Activated naive CD8-positive, alpha-beta T cell treated with anti-CD3 and anti-CD28 coated beads, Interleukin-2, amount 50 U/mL, for 24 hours (primary cell): ENCODE data around the gene BMPR2.
"Not testable (repeated sequence)": the region's sequence is repeated elsewhere in the genome, so short reads cannot be mapped to it uniquely, and the experiment has no call there.

ENCODE experiments used
- ATAC-seq: fragments of 150-1000 bp; cut with Tn5 transposase; one replicate; pipeline ENCODE4 v1.10.0; 2021
- DNase-seq: peaks from one replicate; pipeline ENCODE4 v3.0.0; 2021
- H3K27ac Mint-ChIP-seq: one replicate; pipeline ENCODE4 v1.8.0; 2021; ENCODE audit warnings: mild to moderate bottlenecking, mixed read lengths
- H3K27me3 Mint-ChIP-seq: one replicate; pipeline ENCODE4 v1.8.0; 2021; ENCODE audit warnings: mixed read lengths
- H3K36me3 Mint-ChIP-seq: one replicate; pipeline ENCODE4 v1.8.0; 2021; ENCODE audit warnings: low read depth, mixed read lengths
- H3K4me1 Mint-ChIP-seq: one replicate; pipeline ENCODE4 v1.8.0; 2021; ENCODE audit warnings: mixed read lengths
- H3K4me3 Mint-ChIP-seq: one replicate; pipeline ENCODE4 v1.8.0; 2021; ENCODE audit warnings: mild to moderate bottlenecking, moderate library complexity, mixed read lengths
- H3K9me3 Mint-ChIP-seq: one replicate; pipeline ENCODE4 v1.8.0; 2021; ENCODE audit warnings: mixed read lengths

The BMPR2 gene

GRCh38 chr2:202411097-202411496 is 35.0 kb downstream of the BMPR2 start:
- Mint-ChIP-seq H3K4me1 (peaks cover 2% of the 10 kb centered on the region), H3K27me3 (no peaks in the 10 kb centered on the region), H3K27ac (no peak overlapping the region), H3K9me3 (no peaks in the 10 kb centered on the region), H3K4me3 (no peak overlapping the region), H3K36me3 (peaks cover 6% of the 10 kb centered on the region)
- DNase-seq (no peak), ATAC-seq (no peak)

- Mint-ChIP-seq H3K27me3 (no peaks in the 10 kb centered on the region), H3K4me3 (no peak overlapping the region), H3K4me1 (no peaks in the 10 kb centered on the region), H3K9me3 (no peaks in the 10 kb centered on the region), H3K27ac (no peak overlapping the region), H3K36me3 (peaks cover 3% of the 10 kb centered on the region)
- DNase-seq (no peak), ATAC-seq (no peak)
Observed at GRCh38 chr2:202418027-202418426, 41.9 kb downstream of the BMPR2 start.

DNA sequence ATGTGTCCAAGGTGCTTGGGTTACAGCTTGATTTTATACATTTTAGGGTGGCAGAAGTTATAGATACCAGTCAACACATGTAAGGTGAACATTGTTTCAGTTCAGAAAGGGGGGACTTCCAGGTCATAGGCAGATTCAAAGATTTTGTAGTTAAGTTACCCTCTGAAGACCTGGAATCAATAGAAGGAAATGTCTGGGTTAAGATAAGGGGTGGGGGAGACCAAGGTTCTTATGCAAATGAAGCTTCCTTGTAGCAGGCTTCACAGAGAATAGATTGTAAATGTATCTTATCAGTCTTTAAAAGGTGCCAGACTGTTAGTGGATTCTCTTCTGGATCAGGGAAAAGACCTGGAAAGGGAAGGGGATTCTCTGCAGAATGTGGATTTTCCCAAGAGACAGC is 42.4 kb downstream of the BMPR2 start:
- no peak overlapping the region for H3K4me3 Mint-ChIP-seq
- ATAC-seq (no peak), DNase-seq (no peak)
- no peaks in the 10 kb centered on the region for H3K27me3 Mint-ChIP-seq
- H3K9me3 Mint-ChIP-seq = no peaks in the 10 kb centered on the region
- H3K4me1 Mint-ChIP-seq = no peaks in the 10 kb centered on the region
- no peak overlapping the region for H3K27ac Mint-ChIP-seq
- peaks cover 3% of the 10 kb centered on the region for H3K36me3 Mint-ChIP-seq

- Mint-ChIP-seq H3K9me3 (no peaks in the 10 kb centered on the region), H3K27ac (no peak overlapping the region), H3K4me1 (peaks cover 2% of the 10 kb centered on the region), H3K36me3 (peaks cover 3% of the 10 kb centered on the region), H3K4me3 (no peak overlapping the region), H3K27me3 (no peaks in the 10 kb centered on the region)
- DNase-seq (no peak), ATAC-seq (no peak)
Observed at GRCh38 chr2:202423139-202423538, 47.0 kb downstream of the BMPR2 start.

DNA sequence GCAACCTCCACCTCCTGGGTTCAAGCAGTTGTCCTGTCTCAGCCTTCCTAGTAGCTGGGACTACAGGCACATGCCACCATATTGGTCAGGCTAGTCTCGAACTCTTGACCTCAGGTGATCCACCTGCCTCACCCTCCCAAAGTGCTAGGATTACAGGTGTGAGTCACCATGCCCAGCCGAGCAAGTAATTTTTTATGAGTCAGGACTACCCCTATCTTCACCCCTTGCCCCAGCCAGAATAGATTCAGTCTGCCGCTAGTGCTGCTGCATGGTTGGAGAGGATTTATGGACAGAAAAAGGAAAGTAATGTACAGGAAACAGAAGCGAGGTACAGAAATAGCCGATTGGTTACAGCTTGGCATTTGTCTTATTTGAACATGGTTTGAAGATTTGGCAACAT is 48.9 kb downstream of the BMPR2 start:
- Mint-ChIP-seq H3K9me3 (peaks cover 8% of the 10 kb centered on the region), H3K27me3 (no peaks in the 10 kb centered on the region), H3K36me3 (peaks cover 10% of the 10 kb centered on the region), H3K27ac (no peak overlapping the region), H3K4me3 (no peak overlapping the region), H3K4me1 (peaks cover 2% of the 10 kb centered on the region)
- ATAC-seq (no peak), DNase-seq (no peak)

DNA sequence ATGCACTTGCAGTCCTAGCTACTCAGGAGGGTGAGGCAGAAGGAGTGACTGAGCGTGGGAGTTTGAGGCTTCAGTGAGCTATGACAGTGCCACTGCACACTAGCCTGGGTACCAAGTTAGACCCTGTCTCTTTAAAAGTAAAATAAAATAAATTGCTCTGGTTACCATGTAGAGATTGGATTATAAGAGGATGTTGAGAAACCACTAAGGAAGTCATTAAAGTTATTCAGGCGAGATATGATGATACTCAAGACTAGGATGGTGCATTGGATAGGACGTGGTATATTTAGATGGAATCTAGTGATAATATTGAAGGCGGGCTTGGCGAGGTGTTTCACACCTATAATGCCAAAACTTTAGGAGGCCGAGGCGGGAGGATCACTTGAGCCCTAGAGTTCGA is 50.6 kb downstream of the BMPR2 start:
- Mint-ChIP-seq H3K4me3 (no peak overlapping the region), H3K9me3 (peaks cover 8% of the 10 kb centered on the region), H3K36me3 (peaks cover 10% of the 10 kb centered on the region), H3K4me1 (peaks cover 2% of the 10 kb centered on the region), H3K27ac (no peak overlapping the region), H3K27me3 (no peaks in the 10 kb centered on the region)
- DNase-seq = no peak
- no peak for ATAC-seq

GRCh38 chr2:202429164-202429980 is 53.2 kb downstream of the BMPR2 start:
- no peak overlapping the region for H3K27ac Mint-ChIP-seq
- peaks cover 10% of the 10 kb centered on the region for H3K36me3 Mint-ChIP-seq
- no peak for DNase-seq
- peaks cover 8% of the 10 kb centered on the region for H3K9me3 Mint-ChIP-seq
- H3K27me3 Mint-ChIP-seq = no peaks in the 10 kb centered on the region
- ATAC-seq = no peak
- peaks cover 2% of the 10 kb centered on the region for H3K4me1 Mint-ChIP-seq
- no peak overlapping the region for H3K4me3 Mint-ChIP-seq

GRCh38 chr2:202432776-202433175 is 56.6 kb downstream of the BMPR2 start:
- DNase-seq = no peak
- Mint-ChIP-seq H3K9me3 (peaks cover 8% of the 10 kb centered on the region), H3K27ac (no peak overlapping the region), H3K4me1 (no peaks in the 10 kb centered on the region), H3K27me3 (no peaks in the 10 kb centered on the region), H3K4me3 (no peak overlapping the region), H3K36me3 (peaks cover 7% of the 10 kb centered on the region)
- no peak for ATAC-seq

DNA sequence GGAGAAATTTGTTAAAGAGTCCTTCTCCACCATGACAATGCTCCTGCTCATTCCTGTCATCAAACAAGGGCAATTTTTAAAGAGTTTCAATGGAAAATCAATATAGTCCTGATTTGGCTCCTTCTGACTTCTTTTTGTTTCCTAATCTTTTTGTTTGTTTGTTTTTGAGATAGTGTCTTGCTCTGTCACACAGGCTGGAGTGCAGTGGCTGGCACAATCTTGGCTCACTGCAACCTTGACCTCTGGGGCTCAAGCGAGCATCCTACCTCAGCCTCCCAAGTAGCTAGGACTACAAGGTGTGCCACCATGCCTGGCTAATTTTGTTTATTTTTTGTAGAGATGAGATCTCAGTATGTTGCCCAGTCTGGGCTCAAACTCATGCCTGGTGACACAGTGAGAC is 58.3 kb downstream of the BMPR2 start:
- no peaks in the 10 kb centered on the region for H3K4me1 Mint-ChIP-seq
- H3K27me3 Mint-ChIP-seq = no peaks in the 10 kb centered on the region
- no peak overlapping the region for H3K27ac Mint-ChIP-seq
- H3K9me3 Mint-ChIP-seq = peaks cover 2% of the 10 kb centered on the region
- no peak for ATAC-seq
- DNase-seq = no peak
- peaks cover 1% of the 10 kb centered on the region for H3K36me3 Mint-ChIP-seq
- no peak overlapping the region for H3K4me3 Mint-ChIP-seq

- no peaks in the 10 kb centered on the region for H3K9me3 Mint-ChIP-seq
- H3K4me3 Mint-ChIP-seq = no peak overlapping the region
- no peak overlapping the region for H3K27ac Mint-ChIP-seq
- DNase-seq (no peak), ATAC-seq (no peak)
- no peaks in the 10 kb centered on the region for H3K27me3 Mint-ChIP-seq
- H3K4me1 Mint-ChIP-seq = no peaks in the 10 kb centered on the region
- H3K36me3 Mint-ChIP-seq = no peaks in the 10 kb centered on the region
Observed at GRCh38 chr2:202436626-202437025, 60.5 kb downstream of the BMPR2 start.

DNA sequence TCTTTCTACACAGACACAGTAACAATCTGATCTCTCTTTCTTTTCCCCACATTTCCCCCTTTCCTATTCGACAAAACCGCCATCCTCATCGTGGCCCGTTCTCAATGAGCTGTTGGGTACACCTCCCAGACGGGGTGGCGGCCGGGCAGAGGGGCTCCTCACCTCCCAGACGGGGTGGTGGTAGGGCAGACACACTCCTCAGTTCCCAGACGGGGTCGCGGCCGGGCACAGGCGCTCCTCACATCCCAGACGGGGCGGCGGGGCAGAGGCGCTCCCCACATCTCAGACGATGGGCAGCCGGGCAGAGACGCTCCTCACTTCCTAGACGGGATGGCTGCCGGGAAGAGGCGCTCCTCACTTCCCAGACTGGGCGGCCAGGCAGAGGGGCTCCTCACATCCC is 64.0 kb downstream of the BMPR2 start:
- H3K4me3 Mint-ChIP-seq, H3K9me3 Mint-ChIP-seq, H3K4me1 Mint-ChIP-seq, H3K27ac Mint-ChIP-seq, ATAC-seq, H3K36me3 Mint-ChIP-seq, H3K27me3 Mint-ChIP-seq, DNase-seq: not testable (repeated sequence)

GRCh38 chr2:202442882-202443281 is 66.8 kb downstream of the BMPR2 start:
- H3K4me1 Mint-ChIP-seq = no peaks in the 10 kb centered on the region
- no peaks in the 10 kb centered on the region for H3K9me3 Mint-ChIP-seq
- no peak overlapping the region for H3K27ac Mint-ChIP-seq
- H3K36me3 Mint-ChIP-seq = no peaks in the 10 kb centered on the region
- no peaks in the 10 kb centered on the region for H3K27me3 Mint-ChIP-seq
- H3K4me3 Mint-ChIP-seq = no peak overlapping the region
- no peak for ATAC-seq
- DNase-seq = no peak

DNA sequence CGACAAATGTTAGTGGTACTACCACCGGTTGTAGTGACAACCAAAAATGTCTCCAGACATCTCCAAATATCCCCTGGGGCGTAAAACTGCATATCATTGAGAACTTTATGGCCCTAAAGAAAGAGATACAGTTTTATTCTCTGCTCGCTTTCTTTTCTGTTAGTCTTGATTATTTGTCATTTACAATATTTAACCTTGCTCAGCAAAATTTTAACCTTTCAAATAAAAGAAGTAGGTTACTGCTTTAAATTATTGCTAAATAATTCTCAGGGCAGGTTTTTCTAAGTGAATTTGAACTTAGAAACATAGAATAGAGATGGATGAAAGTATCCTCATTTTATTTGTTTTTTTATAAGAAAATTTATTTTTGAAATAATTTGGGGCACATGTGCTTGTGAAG is 67.9 kb downstream of the BMPR2 start:
- Mint-ChIP-seq H3K9me3 (no peaks in the 10 kb centered on the region), H3K27me3 (no peaks in the 10 kb centered on the region), H3K4me1 (no peaks in the 10 kb centered on the region), H3K27ac (no peak overlapping the region), H3K36me3 (no peaks in the 10 kb centered on the region), H3K4me3 (no peak overlapping the region)
- no peak for ATAC-seq
- no peak for DNase-seq

GRCh38 chr2:202449344-202449743 is 73.2 kb downstream of the BMPR2 start:
- no peak for ATAC-seq
- Mint-ChIP-seq H3K4me3 (no peak overlapping the region), H3K27ac (no peak overlapping the region), H3K4me1 (no peaks in the 10 kb centered on the region), H3K36me3 (peaks cover 2% of the 10 kb centered on the region), H3K9me3 (peaks cover 4% of the 10 kb centered on the region), H3K27me3 (no peaks in the 10 kb centered on the region)
- DNase-seq = no peak

DNA sequence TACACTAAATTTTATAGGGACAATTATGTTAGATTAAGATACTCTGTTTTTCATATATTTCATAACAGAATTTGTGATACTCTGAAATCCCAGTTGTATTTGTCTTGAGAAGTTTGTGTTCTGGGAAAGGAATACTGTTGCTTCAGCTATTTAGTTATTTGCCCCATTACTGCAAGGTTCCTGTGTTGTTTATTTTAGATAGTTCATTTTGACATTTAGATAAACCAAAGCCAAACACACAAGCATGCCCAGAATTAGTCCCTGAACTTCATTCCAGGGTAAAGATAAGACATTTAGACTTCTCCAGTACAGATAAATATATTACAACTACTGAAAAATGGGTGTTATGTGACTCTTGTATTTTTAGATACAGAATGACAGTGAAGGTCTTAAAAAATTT is 74.7 kb downstream of the BMPR2 start:
- H3K4me1 Mint-ChIP-seq = no peaks in the 10 kb centered on the region
- no peaks in the 10 kb centered on the region for H3K27me3 Mint-ChIP-seq
- no peak for ATAC-seq
- H3K36me3 Mint-ChIP-seq = peaks cover 2% of the 10 kb centered on the region
- H3K27ac Mint-ChIP-seq = no peak overlapping the region
- H3K9me3 Mint-ChIP-seq = peaks cover 4% of the 10 kb centered on the region
- no peak overlapping the region for H3K4me3 Mint-ChIP-seq
- DNase-seq = no peak

DNA sequence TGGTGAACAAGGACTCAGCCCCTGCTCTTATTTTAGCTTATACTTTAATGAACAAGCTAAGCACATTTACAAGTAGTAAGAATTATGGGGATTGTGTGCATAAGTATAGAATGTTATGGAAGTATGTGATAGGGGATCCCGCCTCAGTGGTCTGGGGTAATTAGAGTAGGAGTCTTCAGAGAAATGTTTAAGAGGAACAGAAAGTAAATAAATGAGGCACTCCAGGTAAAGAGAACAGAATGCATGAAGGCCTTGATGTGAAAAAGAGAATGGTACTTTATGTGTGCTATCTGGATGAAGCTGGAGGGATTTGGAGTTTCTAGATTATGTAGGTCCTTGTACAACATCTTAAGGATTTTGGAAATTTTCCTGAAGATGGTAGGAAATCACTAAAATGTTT is 76.6 kb downstream of the BMPR2 start:
- Mint-ChIP-seq H3K9me3 (peaks cover 4% of the 10 kb centered on the region), H3K27ac (no peak overlapping the region), H3K4me1 (no peaks in the 10 kb centered on the region), H3K4me3 (no peak overlapping the region), H3K36me3 (peaks cover 2% of the 10 kb centered on the region), H3K27me3 (no peaks in the 10 kb centered on the region)
- DNase-seq (no peak), ATAC-seq (no peak)
